DMS 273 treated with DMSO at 0.1 percent for 48 hours (cell line): ENCODE data around the gene CEP112.
"Not testable (repeated sequence)": the region's sequence is repeated elsewhere in the genome, so short reads cannot be mapped to it uniquely, and the experiment has no call there.

Experiments
- DNase-seq: peaks from one replicate; lab custom pipeline; 2025; lab: John Stamatoyannopoulos, UW

The CEP112 gene

GRCh38 chr17:66155055-66155454 is 36.9 kb downstream of the CEP112 start:
- DNase-seq: not testable (repeated sequence)

- DNase-seq: no peak
Observed at GRCh38 chr17:66152756-66153155, 39.2 kb downstream of the CEP112 start.

DNA sequence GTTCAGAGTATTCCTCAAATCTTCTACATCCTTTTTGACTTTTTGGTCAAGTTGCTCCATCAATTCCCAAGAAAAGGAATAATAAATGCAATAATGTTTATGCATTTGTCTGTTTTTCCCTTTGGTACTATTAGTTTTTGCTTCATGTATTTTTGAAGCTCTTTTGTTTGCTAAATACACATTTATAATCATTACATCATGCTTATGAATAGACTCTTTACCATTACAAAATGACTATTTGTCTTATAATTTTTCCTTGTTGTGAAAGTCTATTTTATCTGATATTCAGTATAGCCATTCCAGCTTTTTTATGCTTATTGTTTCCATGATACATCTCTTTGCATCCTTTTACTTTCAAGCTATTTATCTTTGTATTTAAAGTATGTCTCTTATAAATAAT is 41.2 kb downstream of the CEP112 start:
- no peak for DNase-seq

DNA sequence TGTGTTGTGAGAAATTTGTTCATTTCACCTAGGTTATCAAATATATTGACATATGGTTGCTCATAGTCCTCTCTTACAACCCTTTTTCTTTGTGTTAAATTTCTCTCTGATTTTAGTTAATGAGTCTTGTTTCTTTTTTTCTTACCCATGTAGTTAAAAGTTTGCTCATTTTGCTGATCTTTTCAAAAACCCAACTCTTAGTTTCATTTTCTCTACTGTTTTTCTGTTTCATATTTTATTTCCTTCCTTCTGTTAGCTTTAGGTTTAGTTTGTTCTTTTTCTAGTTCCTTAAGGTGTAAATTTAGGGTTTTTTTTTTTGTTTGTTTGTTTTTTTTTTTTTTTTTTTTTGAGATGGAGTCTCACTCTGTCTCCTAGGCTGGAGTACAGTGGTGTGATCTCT is 42.4 kb downstream of the CEP112 start:
- DNase-seq: no peak

GRCh38 chr17:66146394-66146793 is 45.5 kb downstream of the CEP112 start:
- no peak for DNase-seq

DNA sequence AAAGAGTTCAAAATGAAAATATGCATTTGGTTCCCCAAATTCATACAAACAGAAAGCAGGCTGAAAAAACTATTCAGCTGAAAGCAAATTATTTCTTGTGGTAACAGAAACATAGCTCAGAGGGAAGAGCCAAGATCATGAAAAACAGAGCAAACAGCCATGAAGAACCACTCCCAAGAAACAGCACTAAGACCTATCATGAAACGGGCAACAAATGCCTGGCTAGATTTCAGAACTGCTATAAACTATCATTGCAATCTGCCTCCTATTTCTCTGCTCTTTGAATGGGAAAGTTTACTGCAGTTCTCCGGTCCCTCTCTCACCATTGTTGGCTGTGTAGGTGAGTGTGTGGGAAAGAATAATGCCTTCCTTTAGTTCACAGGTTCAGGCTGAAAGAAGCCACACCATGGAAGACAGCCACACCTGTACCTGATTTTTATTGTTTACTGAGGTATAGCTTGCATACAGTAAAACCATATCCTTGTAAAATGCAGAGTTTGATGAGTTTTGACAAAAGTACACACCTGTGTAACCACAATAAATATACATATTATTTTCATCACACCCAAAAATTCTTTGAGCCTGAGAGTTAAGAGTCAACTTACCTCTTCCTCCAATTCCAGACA is 48.2 kb downstream of the CEP112 start:
- no peak for DNase-seq

DNA sequence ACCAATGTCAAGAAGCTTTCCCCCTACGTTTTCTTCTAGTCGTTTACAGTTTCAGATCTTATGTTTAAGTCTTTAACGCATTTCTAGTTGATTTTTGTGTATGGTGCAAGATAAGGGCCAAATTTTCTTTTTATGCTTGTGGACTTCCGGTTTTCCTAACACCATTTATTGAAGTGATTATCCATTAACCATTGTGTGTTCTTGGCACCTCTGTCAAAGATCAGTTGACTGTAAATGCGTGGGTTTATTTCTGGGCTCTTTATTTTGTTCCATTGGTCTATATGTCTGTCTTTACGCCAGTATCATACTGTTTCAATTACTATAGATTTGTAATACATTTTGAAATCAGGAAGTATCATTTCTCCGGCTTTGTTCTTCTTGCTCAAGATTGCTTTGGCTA is 49.5 kb downstream of the CEP112 start:
- DNase-seq: no peak

DNA sequence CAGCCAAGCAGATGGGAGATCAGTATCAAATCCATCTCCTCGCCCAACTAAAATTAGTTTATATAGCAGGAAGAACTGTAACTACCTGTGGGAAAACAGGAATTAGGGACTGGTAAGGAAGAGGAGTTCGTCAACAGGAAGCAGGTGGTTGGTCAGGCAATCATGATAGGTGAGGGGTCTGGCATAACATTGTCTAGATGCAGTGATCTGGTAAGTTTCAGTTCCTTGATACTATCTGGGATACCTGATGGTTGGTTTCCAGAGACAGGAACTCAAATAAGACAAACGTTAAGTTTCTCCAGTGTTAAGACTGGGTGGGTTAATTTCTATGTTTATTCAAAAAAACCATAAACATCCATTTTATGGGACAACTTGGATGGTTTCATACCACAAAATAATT is 53.8 kb downstream of the CEP112 start:
- no peak for DNase-seq

DNA sequence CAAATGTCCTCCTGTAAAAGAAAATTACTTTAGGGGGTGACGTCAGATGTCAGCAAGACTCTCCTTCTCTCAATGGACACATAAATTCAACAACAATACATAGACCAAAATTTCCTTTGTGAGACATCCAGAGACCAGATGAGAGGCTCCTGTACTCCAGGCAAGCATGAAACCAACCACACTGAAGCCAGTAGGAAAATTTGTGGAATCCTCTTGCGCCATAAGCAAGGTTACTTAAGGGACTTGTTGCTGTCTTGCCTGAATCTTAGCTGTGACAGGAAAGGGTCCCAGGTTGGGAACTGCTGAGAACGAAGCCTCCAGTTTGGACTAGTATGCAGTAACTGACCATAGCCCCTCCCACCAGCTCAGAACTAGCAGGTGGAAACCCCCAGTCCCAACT is 56.0 kb downstream of the CEP112 start:
- no peak for DNase-seq

DNA sequence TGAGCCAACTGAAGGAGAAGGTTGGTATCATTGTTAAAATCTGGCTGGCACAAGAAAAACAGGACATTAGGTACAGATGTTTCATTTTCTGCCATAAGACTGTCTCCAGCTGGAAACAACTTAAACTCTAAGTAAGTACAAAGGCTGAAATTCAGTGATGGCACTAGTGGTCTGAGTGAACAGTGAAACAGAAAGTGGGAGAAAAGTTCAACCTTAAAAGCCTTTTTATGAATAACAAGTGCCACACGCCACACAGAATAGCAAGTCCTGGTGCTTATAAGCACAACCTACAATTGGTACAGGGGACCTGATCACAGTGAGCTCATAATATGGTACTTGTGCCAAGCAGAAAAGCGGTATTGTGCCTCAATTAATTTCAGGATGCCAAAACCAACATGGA is 56.7 kb downstream of the CEP112 start:
- DNase-seq: no peak

DNA sequence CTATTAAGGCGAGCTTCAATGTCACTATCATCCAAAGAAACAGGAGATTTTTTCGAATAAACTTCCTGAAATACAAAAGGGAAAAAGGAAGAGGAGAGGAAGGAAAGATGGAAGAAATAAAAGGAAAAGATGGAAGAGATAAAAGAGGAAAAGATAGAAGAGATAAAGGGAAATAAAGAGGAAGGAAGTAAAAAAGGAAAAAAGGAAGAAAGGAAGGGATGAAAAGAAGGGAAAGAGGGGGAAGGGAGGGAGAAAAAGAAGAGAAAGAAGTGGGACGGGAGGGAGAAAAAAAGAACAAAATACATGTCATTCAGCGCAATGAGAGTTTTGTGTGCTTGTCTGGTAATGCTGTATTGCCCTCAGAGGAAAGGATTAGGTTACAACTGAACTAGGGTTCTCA is 62.2 kb downstream of the CEP112 start:
- DNase-seq: no peak

GRCh38 chr17:66126231-66126630 is 65.7 kb downstream of the CEP112 start:
- no peak for DNase-seq

DNA sequence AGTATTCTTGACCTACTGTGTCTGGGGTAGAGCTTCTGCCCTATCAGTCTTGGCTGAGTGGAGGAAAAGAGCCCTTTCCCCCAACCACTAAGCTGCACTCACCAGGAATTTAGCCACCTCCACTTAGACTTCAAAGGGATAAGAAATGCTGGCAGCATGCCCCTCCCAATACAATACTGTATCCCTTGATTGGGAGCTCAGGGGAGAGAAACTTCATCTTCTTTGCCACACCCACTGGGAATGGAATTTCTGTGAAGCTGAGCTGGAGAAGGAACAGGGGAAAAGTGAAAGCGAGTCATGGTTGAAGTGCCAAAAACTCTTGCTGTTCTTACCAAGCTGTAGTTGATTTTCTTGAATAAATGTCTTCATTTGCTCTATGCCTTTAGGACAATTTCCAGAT is 68.8 kb downstream of the CEP112 start:
- DNase-seq: no peak

- no peak for DNase-seq
Observed at GRCh38 chr17:66115246-66115645, 76.7 kb downstream of the CEP112 start.

- DNase-seq: no peak
Observed at GRCh38 chr17:66114609-66115008, 77.3 kb downstream of the CEP112 start.

- DNase-seq: no peak
Observed at GRCh38 chr17:66107731-66108130, 84.2 kb downstream of the CEP112 start.

DNA sequence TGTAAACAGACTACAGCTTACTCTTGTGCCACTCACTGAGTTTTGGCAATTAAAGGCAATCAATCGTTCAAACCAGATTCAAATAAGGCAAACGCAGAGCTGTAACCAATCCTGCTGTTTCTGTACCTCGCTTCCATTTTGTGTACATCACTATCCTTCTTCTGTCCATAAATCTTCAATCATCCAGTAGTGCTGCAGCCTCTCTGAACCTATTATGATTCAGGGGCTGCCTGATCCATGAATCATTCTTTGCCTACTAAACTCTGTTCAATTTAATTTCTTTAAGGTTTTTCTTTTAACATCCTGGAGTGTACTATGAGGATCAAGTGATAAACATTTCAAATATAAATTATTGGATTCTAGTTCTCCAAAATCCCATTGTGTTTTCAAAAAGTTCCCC is 93.9 kb downstream of the CEP112 start:
- DNase-seq: no peak

- DNase-seq: no peak
Observed at GRCh38 chr17:66094727-66095126, 97.2 kb downstream of the CEP112 start.

- no peak for DNase-seq
Observed at GRCh38 chr17:66091445-66092080, 100.4 kb downstream of the CEP112 start.

DNA sequence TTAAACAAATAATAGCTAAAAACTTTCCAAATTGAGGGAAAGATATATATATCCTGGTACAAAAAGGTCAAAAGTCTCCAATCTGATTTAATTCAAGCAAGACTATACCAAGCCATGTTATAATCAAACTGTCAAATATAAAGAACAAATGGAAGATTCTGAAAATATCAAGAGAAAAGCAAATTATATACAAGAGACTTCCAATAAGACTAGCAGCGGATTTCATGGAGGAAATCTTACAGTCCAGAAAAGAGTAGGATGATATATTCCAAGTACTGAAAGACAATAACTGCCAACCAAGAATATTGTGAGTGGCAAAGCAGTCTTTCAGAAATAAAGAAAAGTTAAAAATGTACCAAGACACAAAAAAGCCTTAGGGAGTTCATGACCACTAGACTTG is 102.2 kb downstream of the CEP112 start:
- DNase-seq: no peak

DNA sequence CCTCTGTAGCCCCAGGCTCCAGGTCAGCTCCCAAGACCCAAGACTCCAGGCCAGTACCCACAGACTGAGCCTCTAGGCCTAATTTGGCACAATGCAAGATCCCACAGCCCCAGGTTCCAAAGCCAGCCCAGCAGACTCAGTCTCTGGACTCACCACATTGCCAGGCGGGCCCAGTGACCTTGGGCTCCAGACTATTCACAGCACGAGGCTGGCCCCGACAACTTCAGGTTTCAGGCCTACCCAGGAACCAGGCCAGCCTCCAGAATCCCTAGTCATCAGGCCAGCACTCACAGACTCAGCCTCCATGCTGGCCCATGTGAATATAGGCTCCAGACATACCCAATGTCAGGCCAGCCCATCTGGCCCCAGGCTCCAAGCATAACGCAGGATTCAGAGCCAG is 103.8 kb downstream of the CEP112 start:
- no peak for DNase-seq

- no peak for DNase-seq
Observed at GRCh38 chr17:66087073-66087472, 104.9 kb downstream of the CEP112 start.

DNA sequence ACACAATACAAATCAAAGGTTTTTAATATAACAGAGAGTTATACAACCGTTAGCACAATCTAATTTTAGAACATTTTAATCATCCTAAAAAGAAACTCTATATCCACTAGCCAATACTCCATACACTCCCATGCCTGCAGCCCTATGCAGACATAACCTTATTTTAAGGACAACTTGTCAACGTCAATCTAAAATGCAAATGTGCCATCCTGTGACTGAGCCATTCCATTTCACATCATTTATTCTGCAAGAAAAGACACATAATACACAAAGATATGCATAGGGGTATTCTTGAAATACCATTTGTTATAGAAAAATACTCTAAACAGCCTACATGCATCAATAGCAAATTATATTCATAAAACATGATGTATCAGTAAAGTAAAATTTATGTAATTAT is 106.7 kb downstream of the CEP112 start:
- no peak for DNase-seq

DNA sequence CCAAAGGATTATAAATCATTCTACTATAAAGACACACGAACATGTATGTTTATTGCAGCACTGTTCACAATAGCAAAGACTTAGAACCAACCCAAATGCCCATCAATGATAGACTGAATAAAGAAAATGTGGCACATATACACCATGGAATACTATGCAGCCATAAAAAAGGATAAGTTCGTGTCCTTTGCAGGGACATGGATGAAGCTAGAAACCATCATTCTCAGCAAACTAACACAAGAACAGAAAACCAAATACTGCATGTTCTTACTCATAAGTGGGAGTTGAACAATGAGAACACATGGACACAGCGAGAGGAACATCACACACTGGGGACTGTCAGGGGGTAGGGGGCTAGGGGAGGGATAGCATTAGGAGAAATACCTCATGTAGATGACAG is 111.3 kb downstream of the CEP112 start:
- DNase-seq: not testable (repeated sequence)
